ENCODE results near the gene PRKAA1. TPM values are rescaled to one million over a fixed set of nuclear protein-coding genes. Genes with fewer than 3 reads are reported as not detected.
A peak's percentile ranks its signal among the peaks of the same experiment; 100 is the strongest.

Gene PRKAA1
- total RNA-seq, 1 experiment from 2014 or later = 84.5 TPM

GRCh38 chr5:40775846-40776657, 22.1 kb downstream of the PRKAA1 start:
- H3K4me3 ChIP-seq (ENCODE audit: low read length) = no peak overlapping the region
- no peak for ATAC-seq
- H3K9me3 ChIP-seq (ENCODE audit: low read length) = no peaks in the 10 kb centered on the region
- intact Hi-C loops (cut with micrococcal nuclease) = loop anchor here (1.0 to 2.0 kb wide), 2 partner anchors 19 to 20 kb away; no protein-coding TSS in a partner anchor
- peaks cover 37% of the 10 kb centered on the region for H3K79me2 ChIP-seq (ENCODE audit: low read length)
- peaks cover 36% of the 10 kb centered on the region for H3K36me3 ChIP-seq (ENCODE audit: low read depth, low read length)
- H3K27ac ChIP-seq (ENCODE audit: low read length) = peak overlapping the region; percentile 73
- CTCF ChIA-PET = interaction anchor here (2.0 kb wide), 1 partner anchor 23 kb away, joined by 11 read pairs; the partner anchor contains the start of gene PRKAA1
- TSS peak; percentile 12 for BruUV-seq (replicated peaks)
- peaks cover 29% of the 10 kb centered on the region for H3K4me1 ChIP-seq (ENCODE audit: insufficient read depth, low read length)
- TF ChIP-seq EZH2phosphoT487 (IDR thresholded peaks at IDR 0.05; ENCODE audit: borderline replicate concordance, low read length) (no peak), EZH2 (IDR thresholded peaks at IDR 0.05; ENCODE audit: low read length, unreplicated experiment) (no peak)
- no peak overlapping the region for H2AFZ ChIP-seq (ENCODE audit: low read length)
- H3K9ac ChIP-seq (ENCODE audit: low read length) = peak overlapping the region; percentile 31
- no peaks in the 10 kb centered on the region for H3K9me2 ChIP-seq (replicated peaks; ENCODE audit: low read length)
- peak overlapping the region; percentile 24 for H3K4me2 ChIP-seq (ENCODE audit: low read length)
- H3K27me3 ChIP-seq (ENCODE audit: low read length) = no peaks in the 10 kb centered on the region
- peaks cover 15% of the 10 kb centered on the region for H3F3A ChIP-seq (ENCODE audit: low read length, unreplicated experiment)
- POLR2A ChIA-PET (ENCODE audit: unreplicated experiment) = no interaction called here
- DNase-seq = no peak
- H4K20me1 ChIP-seq (ENCODE audit: low read length) = peaks cover 20% of the 10 kb centered on the region; the same call in 1 of the 2 replicates

- Histone ChIP-seq H3K9me2 (replicated peaks; ENCODE audit: low read length) (no peaks in the 10 kb centered on the region), H3K27me3 (ENCODE audit: low read length) (no peaks in the 10 kb centered on the region), H3K9ac (ENCODE audit: low read length) (peak overlapping the region; percentile 35), H3F3A (ENCODE audit: low read length, unreplicated experiment) (peaks cover 15% of the 10 kb centered on the region), H3K79me2 (ENCODE audit: low read length) (peaks cover 29% of the 10 kb centered on the region), H4K20me1 (ENCODE audit: low read length) (peaks cover 13% of the 10 kb centered on the region; the same call in 1 of the 2 replicates), H3K4me3 (ENCODE audit: low read length) (no peak overlapping the region), H3K36me3 (ENCODE audit: low read depth, low read length) (peaks cover 36% of the 10 kb centered on the region), H2AFZ (ENCODE audit: low read length) (no peak overlapping the region), H3K4me1 (ENCODE audit: insufficient read depth, low read length) (peaks cover 29% of the 10 kb centered on the region), H3K27ac (ENCODE audit: low read length) (peak overlapping the region; percentile 73), H3K4me2 (ENCODE audit: low read length) (peak overlapping the region; percentile 24), H3K9me3 (ENCODE audit: low read length) (no peaks in the 10 kb centered on the region)
- ATAC-seq (peak; percentile 93), DNase-seq (peak; percentile 52)
- POLR2A ChIA-PET (ENCODE audit: unreplicated experiment) = no interaction called here
- TF ChIP-seq, protein P1, sequence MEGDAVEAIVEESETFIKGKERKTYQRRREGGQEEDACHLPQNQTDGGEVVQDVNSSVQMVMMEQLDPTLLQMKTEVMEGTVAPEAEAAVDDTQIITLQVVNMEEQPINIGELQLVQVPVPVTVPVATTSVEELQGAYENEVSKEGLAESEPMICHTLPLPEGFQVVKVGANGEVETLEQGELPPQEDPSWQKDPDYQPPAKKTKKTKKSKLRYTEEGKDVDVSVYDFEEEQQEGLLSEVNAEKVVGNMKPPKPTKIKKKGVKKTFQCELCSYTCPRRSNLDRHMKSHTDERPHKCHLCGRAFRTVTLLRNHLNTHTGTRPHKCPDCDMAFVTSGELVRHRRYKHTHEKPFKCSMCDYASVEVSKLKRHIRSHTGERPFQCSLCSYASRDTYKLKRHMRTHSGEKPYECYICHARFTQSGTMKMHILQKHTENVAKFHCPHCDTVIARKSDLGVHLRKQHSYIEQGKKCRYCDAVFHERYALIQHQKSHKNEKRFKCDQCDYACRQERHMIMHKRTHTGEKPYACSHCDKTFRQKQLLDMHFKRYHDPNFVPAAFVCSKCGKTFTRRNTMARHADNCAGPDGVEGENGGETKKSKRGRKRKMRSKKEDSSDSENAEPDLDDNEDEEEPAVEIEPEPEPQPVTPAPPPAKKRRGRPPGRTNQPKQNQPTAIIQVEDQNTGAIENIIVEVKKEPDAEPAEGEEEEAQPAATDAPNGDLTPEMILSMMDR (conservative IDR thresholded peaks at IDR 0.05; ENCODE audit: low read depth, low read length) = no peak
- no peak for TF ChIP-seq EZH2 (IDR thresholded peaks at IDR 0.05; ENCODE audit: low read length, unreplicated experiment)
- no peak for TF ChIP-seq EZH2phosphoT487 (IDR thresholded peaks at IDR 0.05; ENCODE audit: borderline replicate concordance, low read length)
- intact Hi-C loops (cut with micrococcal nuclease) = loop anchor here (1.0 to 2.0 kb wide), 2 partner anchors 18 to 21 kb away; no protein-coding TSS in a partner anchor
- CTCF ChIA-PET = interaction anchor here (2.0 kb wide), 1 partner anchor 23 kb away, joined by 11 read pairs; the partner anchor contains the start of gene PRKAA1
- no TSS peak for BruUV-seq (replicated peaks)
These were observed 22.9 kb downstream of the PRKAA1 start for GRCh38 chr5:40775085-40775845.

GRCh38 chr5:40774623-40775022, 23.6 kb downstream of the PRKAA1 start:
- CTCF ChIA-PET = interaction anchor here (2.0 kb wide), 1 partner anchor 24 kb away, joined by 11 read pairs; the partner anchor contains the start of gene PRKAA1
- no TSS peak for BruUV-seq (replicated peaks)
- H3K27me3 ChIP-seq (ENCODE audit: low read length) = no peaks in the 10 kb centered on the region

More at GRCh38 chr5:40774623-40775022, 23.6 kb downstream of the PRKAA1 start:
- no peak for TF ChIP-seq EZH2 (IDR thresholded peaks at IDR 0.05; ENCODE audit: low read length, unreplicated experiment)
- TF ChIP-seq, protein P1 (conservative IDR thresholded peaks at IDR 0.05; ENCODE audit: low read depth, low read length) = peak; percentile 52
- Histone ChIP-seq H3K4me1 (ENCODE audit: insufficient read depth, low read length) (peaks cover 25% of the 10 kb centered on the region), H3K4me3 (ENCODE audit: low read length) (no peak overlapping the region), H3K27ac (ENCODE audit: low read length) (peak overlapping the region; percentile 73), H2AFZ (ENCODE audit: low read length) (no peak overlapping the region), H3K79me2 (ENCODE audit: low read length) (peaks cover 23% of the 10 kb centered on the region), H3K9me2 (replicated peaks; ENCODE audit: low read length) (no peaks in the 10 kb centered on the region), H4K20me1 (ENCODE audit: low read length) (peaks cover 7% of the 10 kb centered on the region; the same call in 1 of the 2 replicates), H3K9ac (ENCODE audit: low read length) (peak overlapping the region; percentile 35), H3K9me3 (ENCODE audit: low read length) (no peaks in the 10 kb centered on the region), H3K4me2 (ENCODE audit: low read length) (peak overlapping the region; percentile 24; the same call in 1 of the 2 replicates), H3K36me3 (ENCODE audit: low read depth, low read length) (peaks cover 36% of the 10 kb centered on the region), H3F3A (ENCODE audit: low read length, unreplicated experiment) (peaks cover 15% of the 10 kb centered on the region)
- ATAC-seq = peak; percentile 68
- POLR2A ChIA-PET (ENCODE audit: unreplicated experiment) = no interaction called here
- intact Hi-C loops (cut with micrococcal nuclease) = loop anchor here (1.0 to 2.0 kb wide), 2 partner anchors 18 to 22 kb away; no protein-coding TSS in a partner anchor
- no peak for DNase-seq

All from PC-3 (cell line).